Measurements from ENCODE around the gene RELN. TPM values are rescaled to one million over a fixed set of nuclear protein-coding genes. Genes with fewer than 3 reads are reported as not detected.

Gene RELN
- total RNA-seq, 6 donors from 2014 or later: 1.1 to 3.6 (median 2.6) TPM; not detected in 1

DNA sequence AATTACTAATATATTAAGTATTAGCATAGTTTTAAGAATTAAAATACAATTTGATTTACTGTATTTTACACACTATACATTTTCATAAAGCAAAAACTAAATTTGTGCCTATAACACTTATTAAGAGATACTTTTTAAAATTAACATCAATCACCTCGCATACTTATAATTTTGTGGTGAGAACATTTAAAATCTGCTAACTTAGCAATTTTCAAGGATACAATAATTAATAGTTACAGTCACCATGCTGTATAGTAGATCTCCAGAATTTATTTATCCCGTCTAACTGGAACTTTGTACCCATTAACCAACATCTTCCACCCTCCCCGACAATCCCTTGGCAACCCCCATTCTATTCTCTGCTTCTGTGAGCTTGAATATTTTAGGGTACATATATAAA, 47.5 kb downstream of the RELN start:
- 82 to 85% methylated on average over 3 of the region's 3 CpGs for WGBS, 2 donors
- TF ChIP-seq, protein P1, sequence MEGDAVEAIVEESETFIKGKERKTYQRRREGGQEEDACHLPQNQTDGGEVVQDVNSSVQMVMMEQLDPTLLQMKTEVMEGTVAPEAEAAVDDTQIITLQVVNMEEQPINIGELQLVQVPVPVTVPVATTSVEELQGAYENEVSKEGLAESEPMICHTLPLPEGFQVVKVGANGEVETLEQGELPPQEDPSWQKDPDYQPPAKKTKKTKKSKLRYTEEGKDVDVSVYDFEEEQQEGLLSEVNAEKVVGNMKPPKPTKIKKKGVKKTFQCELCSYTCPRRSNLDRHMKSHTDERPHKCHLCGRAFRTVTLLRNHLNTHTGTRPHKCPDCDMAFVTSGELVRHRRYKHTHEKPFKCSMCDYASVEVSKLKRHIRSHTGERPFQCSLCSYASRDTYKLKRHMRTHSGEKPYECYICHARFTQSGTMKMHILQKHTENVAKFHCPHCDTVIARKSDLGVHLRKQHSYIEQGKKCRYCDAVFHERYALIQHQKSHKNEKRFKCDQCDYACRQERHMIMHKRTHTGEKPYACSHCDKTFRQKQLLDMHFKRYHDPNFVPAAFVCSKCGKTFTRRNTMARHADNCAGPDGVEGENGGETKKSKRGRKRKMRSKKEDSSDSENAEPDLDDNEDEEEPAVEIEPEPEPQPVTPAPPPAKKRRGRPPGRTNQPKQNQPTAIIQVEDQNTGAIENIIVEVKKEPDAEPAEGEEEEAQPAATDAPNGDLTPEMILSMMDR (IDR thresholded peaks at IDR 0.05): no peak
- TF ChIP-seq POLR2A (IDR thresholded peaks at IDR 0.05): no peak
- no peak for TF ChIP-seq POLR2AphosphoS5 (IDR thresholded peaks at IDR 0.05)
- TF ChIP-seq EP300 (IDR thresholded peaks at IDR 0.05): no peak
- ATAC-seq (ENCODE audit: low FRiP score in 2 of 2): no peak

DNA sequence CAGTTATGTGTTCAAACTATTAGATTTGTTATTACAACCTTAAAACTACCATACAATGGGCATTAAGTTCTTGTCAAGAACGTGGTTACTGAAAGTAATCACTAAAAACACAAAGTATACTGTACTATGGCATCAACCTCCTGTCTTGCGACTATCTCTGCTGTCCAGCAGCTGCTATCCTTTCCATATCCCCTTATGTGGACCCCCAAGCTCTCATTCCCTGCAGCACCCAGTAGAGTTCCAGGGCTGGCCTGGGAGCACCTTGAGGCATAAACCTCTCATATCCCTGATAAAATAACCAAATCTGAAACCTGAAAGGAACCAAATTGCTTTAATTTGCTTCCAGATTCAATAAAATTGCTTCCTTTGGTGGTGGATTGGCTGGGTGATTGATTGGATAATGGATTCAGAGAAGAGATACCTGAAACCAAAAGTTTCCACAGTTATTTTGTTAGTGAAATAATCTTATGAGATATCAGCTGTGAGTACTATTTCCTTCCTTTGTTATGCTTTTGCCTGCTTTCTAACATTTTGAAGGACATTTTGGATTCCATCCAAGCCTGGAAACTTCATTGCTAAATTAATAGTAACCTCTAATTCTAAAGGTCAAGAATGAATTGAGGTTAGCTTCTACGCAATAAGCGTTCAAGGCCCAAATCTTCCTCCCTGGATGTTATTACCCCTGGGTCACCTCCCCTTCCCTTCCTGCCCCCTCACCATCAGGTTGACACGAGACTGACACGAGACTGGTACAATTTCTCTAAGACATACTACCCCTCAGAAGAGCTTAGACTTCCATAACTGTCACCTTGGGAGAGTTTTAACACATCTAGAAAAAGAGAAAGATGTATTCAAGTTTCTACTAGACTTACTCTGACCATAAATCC, 48.8 kb downstream of the RELN start:
- no peaks in the 10 kb centered on the region for H3K36me3 ChIP-seq
- 55 to 63% methylated on average over 6 of the region's 6 CpGs for WGBS, 2 donors
- H3K27ac ChIP-seq: no peak overlapping the region
- no peaks in the 10 kb centered on the region for H3K4me1 ChIP-seq
- TF ChIP-seq EP300 (IDR thresholded peaks at IDR 0.05): no peak
- TF ChIP-seq POLR2A (IDR thresholded peaks at IDR 0.05): no peak
- TF ChIP-seq POLR2AphosphoS5 (IDR thresholded peaks at IDR 0.05): no peak
- TF ChIP-seq, protein P1 (IDR thresholded peaks at IDR 0.05): no peak
- H3K9me3 ChIP-seq: no peaks in the 10 kb centered on the region
- DNase-seq (no peak), ATAC-seq (ENCODE audit: low FRiP score in 2 of 2) (no peak)
- H3K27me3 ChIP-seq: no peaks in the 10 kb centered on the region
- no peak overlapping the region for H3K4me3 ChIP-seq

More for the DNA sequence above, 47.5 kb downstream of the RELN start:
- Histone ChIP-seq H3K9me3 (no peaks in the 10 kb centered on the region), H3K4me1 (no peaks in the 10 kb centered on the region), H3K27me3 (no peaks in the 10 kb centered on the region), H3K36me3 (no peaks in the 10 kb centered on the region), H3K27ac (no peak overlapping the region), H3K4me3 (no peak overlapping the region)
- no peak for DNase-seq

- Histone ChIP-seq H3K4me3 (no peak overlapping the region), H3K27me3 (no peaks in the 10 kb centered on the region), H3K36me3 (no peaks in the 10 kb centered on the region), H3K27ac (no peak overlapping the region), H3K9me3 (no peaks in the 10 kb centered on the region), H3K4me1 (no peaks in the 10 kb centered on the region)
- 86 to 90% methylated on average over 3 of the region's 3 CpGs for WGBS, 2 donors
- no peak for DNase-seq
- TF ChIP-seq, protein P1 (IDR thresholded peaks at IDR 0.05): no peak
- TF ChIP-seq EP300 (IDR thresholded peaks at IDR 0.05) (no peak), POLR2AphosphoS5 (IDR thresholded peaks at IDR 0.05) (no peak), POLR2A (IDR thresholded peaks at IDR 0.05) (no peak)
- ATAC-seq (ENCODE audit: low FRiP score in 2 of 2): no peak
These were observed 51.8 kb downstream of the RELN start for GRCh38 chr7:103937680-103938079.

- ATAC-seq (ENCODE audit: low FRiP score in 2 of 2) (no peak), DNase-seq (no peak)
- H3K27me3 ChIP-seq: no peaks in the 10 kb centered on the region
- TF ChIP-seq POLR2AphosphoS5 (IDR thresholded peaks at IDR 0.05): no peak
- no peak for TF ChIP-seq POLR2A (IDR thresholded peaks at IDR 0.05)
- TF ChIP-seq EP300 (IDR thresholded peaks at IDR 0.05): no peak
- TF ChIP-seq, protein P1 (IDR thresholded peaks at IDR 0.05): no peak
- no peaks in the 10 kb centered on the region for H3K36me3 ChIP-seq
- no peaks in the 10 kb centered on the region for H3K4me1 ChIP-seq
- WGBS, 2 donors: 63 to 67% methylated on average over 2 of the region's 2 CpGs
- no peak overlapping the region for H3K27ac ChIP-seq
- H3K4me3 ChIP-seq: no peak overlapping the region
- H3K9me3 ChIP-seq: no peaks in the 10 kb centered on the region
These were observed 52.9 kb downstream of the RELN start for GRCh38 chr7:103936558-103936957.
